Superior temporal gyrus (tissue), 1 donor: Measurements from ENCODE around the gene CD99.
"Not testable (repeated sequence)": the region's sequence is repeated elsewhere in the genome, so short reads cannot be mapped to it uniquely, and the experiment has no call there.

Source experiments
- DNase-seq: peaks from one replicate; pipeline ENCODE4 v3.0.0-alpha.2; 2016; ENCODE audit errors: extremely low spot score

CD99 gene

GRCh38 chrX:2769615-2770014 is 78.5 kb downstream of the CD99 start:
- no peak for DNase-seq

GRCh38 chrX:2773166-2774055 is 82.3 kb downstream of the CD99 start:
- not testable (repeated sequence) for DNase-seq

DNA sequence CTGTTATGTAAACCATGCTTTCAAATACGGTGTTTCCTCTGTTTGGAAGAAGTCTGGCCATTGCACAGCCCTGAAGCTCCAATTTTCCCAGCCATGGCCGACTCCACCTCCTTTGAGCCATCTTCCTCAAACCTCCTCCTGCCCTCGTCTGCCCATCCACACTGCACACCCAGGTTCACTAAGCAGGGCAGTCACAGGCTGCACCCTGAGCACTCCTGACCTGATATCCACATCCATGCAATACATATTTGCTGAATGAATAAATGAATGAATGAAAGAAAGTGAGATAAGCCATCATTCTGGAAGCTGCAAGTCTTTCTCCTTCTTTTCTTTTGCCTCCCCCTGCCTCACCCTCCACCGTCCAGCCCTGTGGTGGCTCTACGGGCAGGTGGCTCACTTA is 83.0 kb downstream of the CD99 start:
- no peak for DNase-seq

GRCh38 chrX:2774776-2775175 is 83.7 kb downstream of the CD99 start:
- no peak for DNase-seq

DNA sequence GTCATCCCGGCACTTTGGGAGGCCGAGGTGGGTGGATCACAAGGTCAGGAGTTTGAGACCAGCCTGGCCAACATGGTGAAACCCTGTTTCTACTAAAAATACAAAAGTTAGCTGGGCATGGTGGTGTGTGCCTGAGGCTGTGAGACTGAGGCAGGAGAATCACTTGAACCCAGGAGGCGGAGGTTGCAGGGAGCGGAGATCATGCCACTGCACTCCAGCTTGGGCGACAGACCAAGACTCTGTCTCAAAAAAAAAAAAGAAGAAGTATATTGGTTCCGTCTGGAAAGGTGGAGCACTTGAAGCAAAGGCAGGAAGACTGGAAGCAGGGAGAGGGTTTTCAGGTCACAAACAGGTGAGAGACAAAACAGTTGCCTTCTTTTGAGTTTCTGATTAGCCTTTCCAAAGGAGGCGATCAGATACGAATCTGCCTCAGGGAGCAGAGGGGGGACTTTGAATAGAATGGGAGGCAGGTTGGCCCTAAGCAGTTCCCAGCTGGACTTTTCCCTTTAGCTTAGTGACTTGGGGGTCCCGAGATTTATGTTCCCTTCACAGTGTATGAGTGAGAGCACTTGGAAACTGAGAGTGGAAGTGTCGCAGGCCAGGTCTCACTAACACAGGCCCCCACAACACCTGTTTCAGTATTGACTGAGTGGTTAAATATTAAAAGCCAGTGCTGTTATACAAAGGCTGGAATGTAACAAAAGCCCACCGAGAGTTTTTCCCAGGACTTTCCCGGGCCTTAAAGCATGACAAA is 89.6 kb downstream of the CD99 start:
- not testable (repeated sequence) for DNase-seq

GRCh38 chrX:2781226-2781571 is 90.1 kb downstream of the CD99 start:
- DNase-seq = no peak

GRCh38 chrX:2781698-2782097 is 90.6 kb downstream of the CD99 start:
- DNase-seq = no peak

GRCh38 chrX:2782171-2782570 is 91.1 kb downstream of the CD99 start:
- no peak for DNase-seq

DNA sequence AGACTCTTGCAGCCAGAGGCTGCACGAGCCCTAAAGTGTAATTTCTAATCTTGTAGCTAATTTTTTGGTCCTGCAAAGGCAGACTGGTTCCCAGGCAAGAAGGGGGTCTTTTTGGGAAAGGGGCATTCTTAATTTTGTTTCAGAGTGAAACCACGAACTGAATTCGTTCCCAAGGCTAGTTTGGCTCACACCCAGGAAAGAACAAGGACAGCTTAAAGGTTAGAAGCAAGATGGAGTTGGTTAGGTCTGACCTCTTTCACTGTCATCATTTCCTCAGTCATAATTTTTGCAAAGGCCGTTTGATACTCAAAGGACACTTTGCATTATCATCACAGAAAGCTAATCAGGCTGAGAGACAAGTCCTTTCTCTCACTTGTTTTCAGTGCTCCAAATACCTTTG is 91.7 kb downstream of the CD99 start:
- DNase-seq = no peak

DNA sequence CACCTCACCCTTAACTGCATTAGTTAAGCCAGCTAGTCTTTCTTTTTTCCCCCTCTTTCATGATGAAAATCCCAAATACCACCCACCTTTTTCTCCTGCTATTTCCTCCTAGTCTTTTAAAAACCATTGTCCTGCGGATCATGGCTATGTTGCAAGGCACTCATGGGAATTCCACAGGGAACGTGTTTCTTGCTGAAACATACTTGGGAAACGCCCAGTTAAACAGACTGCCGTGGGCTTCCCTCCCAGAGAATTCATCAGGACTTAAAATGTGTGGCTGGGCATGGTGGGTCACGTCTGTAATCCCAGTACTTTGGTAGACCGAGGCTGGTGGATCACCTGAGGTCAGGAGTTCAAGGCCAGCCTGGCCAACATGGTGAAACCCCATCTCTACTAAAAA is 92.9 kb downstream of the CD99 start:
- no peak for DNase-seq

GRCh38 chrX:2785538-2785937 is 94.4 kb downstream of the CD99 start:
- DNase-seq = no peak

DNA sequence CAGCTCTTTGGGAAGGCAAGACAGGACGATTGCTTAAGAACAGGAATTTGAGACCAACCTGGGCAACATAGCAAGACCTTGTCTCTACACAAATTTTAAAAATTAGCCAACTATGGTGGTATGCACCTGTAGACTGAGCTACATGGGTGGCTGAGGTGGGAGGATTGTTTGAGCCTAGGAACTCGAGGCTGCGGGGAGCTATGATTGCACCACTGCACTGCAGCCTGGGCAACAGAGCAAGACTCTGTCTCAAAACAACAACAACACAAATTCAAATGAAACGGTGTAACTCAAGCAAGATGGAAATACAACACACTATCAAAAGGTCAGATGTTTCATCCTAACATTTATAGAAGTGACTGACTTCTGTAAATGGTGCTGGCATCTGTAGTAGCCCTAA is 97.9 kb downstream of the CD99 start:
- no peak for DNase-seq

DNA sequence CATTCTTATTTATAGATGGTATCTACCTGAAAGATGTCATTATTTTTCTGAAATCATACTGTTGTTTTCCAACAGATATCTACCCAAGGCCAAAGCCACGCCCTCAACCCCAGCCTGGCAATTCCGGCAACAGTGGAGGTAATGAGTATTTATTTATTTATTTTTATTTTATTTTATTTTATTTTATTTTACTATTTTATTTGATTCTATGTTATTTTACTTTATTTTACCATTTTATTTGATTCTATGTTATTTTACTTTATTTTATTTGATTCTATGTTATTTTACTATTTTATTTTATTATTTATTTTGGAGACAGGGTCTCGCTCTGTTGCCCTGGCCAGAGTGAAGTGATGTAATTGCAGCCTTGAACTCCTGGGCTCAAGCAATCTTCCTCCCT is 98.5 kb downstream of the CD99 start:
- no peak for DNase-seq
